GM18861 (cell line): ENCODE measurements around the gene MRPL33.

ENCODE experiments used
- ATAC-seq: cut with Tn5 transposase; IDR thresholded peaks from one replicate; pipeline ENCODE4 v1.9.1; 2021; ENCODE audit not compliant: unreplicated experiment

MRPL33 gene

GRCh38 chr2:27807476-27807875 lies 36.0 kb downstream of the MRPL33 start:
- no peak for ATAC-seq

- ATAC-seq, result no peak
These were observed 36.9 kb downstream of the MRPL33 start for GRCh38 chr2:27808418-27808817.

GRCh38 chr2:27808984-27809383 lies 37.5 kb downstream of the MRPL33 start:
- ATAC-seq, result no peak

- no peak for ATAC-seq
These were observed 38.3 kb downstream of the MRPL33 start for GRCh38 chr2:27809761-27810241.

DNA sequence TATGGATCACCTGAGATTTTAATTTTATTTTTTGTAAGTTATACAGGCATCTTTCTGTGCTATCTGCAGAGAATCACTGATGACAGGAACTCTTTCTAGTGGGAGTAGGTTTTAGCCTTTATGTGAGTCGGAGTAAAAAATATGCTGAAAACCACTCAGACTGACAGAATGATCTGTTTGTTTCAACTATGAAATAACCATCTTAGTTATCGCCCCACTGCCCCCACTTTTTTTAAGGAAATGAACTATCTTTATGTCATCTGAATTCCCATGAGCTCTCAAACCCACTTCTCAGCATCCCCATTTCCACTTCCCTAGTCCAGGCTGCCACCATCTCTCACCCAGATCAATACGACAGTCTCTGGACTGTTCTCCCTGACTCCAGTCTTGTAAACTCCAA lies 38.9 kb downstream of the MRPL33 start:
- no peak for ATAC-seq

GRCh38 chr2:27811768-27812167 lies 40.2 kb downstream of the MRPL33 start:
- no peak for ATAC-seq

GRCh38 chr2:27814758-27815157 lies 43.2 kb downstream of the MRPL33 start:
- ATAC-seq, result no peak

DNA sequence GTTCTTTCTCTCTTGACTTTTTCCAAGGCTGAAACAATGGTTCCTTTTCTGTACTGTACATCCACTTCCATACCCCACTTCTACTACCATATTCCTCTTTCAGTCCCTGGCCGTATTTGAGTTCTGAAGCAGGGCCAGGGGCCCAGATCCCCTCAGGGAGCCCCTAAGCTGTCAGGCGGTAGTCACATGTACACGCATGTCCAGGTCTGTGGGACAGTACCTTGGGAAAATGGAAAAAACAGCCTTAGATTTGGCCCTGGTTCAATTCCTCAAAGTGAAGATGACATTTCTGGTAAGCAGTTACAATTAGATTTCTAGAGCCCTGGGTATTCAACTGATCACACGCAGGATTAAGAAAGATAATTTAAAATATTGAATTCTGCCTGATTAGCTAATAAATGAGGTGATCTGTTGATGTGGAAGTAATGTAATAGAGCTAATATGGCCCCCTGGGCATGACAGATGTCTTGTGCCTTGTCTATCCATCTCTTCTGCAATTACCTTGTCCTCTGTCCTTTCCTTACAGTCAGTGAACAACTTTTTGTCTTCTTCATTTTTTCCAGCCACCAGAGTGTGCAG lies 44.4 kb downstream of the MRPL33 start:
- no peak for ATAC-seq

DNA sequence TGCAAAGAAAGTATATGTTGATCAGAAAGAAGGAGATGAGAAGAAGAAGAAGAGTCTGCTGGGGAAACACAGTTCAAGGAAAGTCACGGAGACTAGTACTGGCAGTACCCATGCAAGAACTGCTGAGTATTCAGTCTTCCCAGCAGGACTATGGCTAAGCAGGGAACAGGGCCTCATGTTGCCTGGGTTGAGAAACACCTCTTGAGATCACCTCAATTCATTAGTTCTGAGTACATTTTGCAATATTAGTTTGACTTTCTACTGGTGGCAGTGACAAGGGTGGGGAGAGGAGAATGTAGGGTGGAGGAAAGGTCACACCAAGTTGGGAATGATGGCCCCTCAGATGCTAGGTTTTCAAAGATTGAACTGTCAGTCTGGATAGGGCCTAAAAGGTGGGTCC lies 50.5 kb downstream of the MRPL33 start:
- no peak for ATAC-seq

- ATAC-seq, result no peak
These were observed 51.6 kb downstream of the MRPL33 start for GRCh38 chr2:27823135-27823534.

- no peak for ATAC-seq
These were observed 52.0 kb downstream of the MRPL33 start for GRCh38 chr2:27823569-27823968.

DNA sequence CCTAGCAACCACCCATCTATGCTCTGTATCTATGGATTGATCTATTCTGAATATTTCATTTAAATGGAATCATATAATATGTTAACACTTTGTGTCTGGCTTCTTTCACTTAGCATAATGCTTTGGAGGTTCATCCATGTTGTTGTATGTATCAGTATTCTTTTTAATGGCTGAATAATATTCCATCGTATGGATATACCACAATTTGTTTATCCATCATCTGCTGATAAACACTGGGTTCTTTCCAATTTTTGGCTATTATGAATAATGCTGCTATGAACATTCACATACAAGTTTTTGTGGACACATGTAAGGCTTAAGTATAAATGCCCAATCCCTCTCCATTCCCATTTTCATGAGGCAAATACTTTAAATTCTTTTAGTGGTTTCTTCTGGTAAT lies 52.9 kb downstream of the MRPL33 start:
- no peak for ATAC-seq

GRCh38 chr2:27828305-27828704 lies 56.8 kb downstream of the MRPL33 start:
- ATAC-seq, result no peak
